Loucy (cell line): ENCODE data around the gene NPPC.

Source experiments
- H2AFZ ChIP-seq: fragments of 200-600 bp; sonication (generic); 2 replicates; pipeline ENCODE4 v1.6.0; 2016; ENCODE audit warnings: antibody characterized with exemption, mild to moderate bottlenecking, low read length, moderate library complexity
- H3F3A ChIP-seq: fragments of 200-600 bp; 2 replicates; pipeline ENCODE4 v1.6.0; 2016; ENCODE audit warnings: antibody characterized with exemption, low read depth, mild to moderate bottlenecking
- H3K27me3 ChIP-seq: fragments of 200-600 bp; sonication (generic); 2 replicates; pipeline ENCODE4 v1.6.1; 2014; ENCODE audit warnings: low read length, mild to moderate bottlenecking; ENCODE audit not compliant: insufficient read depth, poor library complexity, severe bottlenecking
- H3K36me3 ChIP-seq: fragments of 200-600 bp; sonication (generic); 2 replicates; pipeline ENCODE4 v1.6.1; 2016; ENCODE audit warnings: low read length; ENCODE audit not compliant: insufficient read depth
- H3K4me1 ChIP-seq: fragments of 200-600 bp; sonication (generic); 2 replicates; pipeline ENCODE4 v1.5.1; 2014; ENCODE audit warnings: low read length, mild to moderate bottlenecking; ENCODE audit not compliant: insufficient read depth, poor library complexity, severe bottlenecking
- H3K4me2 ChIP-seq: fragments of 200-600 bp; sonication (generic); 2 replicates; pipeline ENCODE4 v1.6.0; 2014; ENCODE audit warnings: antibody characterized with exemption, low read length, low read depth, mild to moderate bottlenecking; ENCODE audit not compliant: poor library complexity, severe bottlenecking
- H3K4me3 ChIP-seq: fragments of 200-600 bp; sonication (generic); 2 replicates; pipeline ENCODE4 v1.5.1; 2014; ENCODE audit warnings: low read length, mild to moderate bottlenecking, mixed read lengths; ENCODE audit not compliant: poor library complexity, severe bottlenecking
- H3K79me2 ChIP-seq: fragments of 200-600 bp; sonication (generic); 2 replicates; pipeline ENCODE4 v1.6.1; 2014; ENCODE audit warnings: low read length; ENCODE audit not compliant: insufficient read depth
- H3K9ac ChIP-seq: fragments of 200-600 bp; sonication (generic); 2 replicates; pipeline ENCODE4 v1.6.0; 2014; ENCODE audit warnings: mild to moderate bottlenecking, low read depth, low read length, moderate library complexity; ENCODE audit not compliant: poor library complexity, severe bottlenecking
- H3K9me2 ChIP-seq: fragments of 200-600 bp; sonication (generic); replicated peaks from 2 replicates; pipeline ENCODE4 v1.6.1; 2016; ENCODE audit warnings: low read depth, low read length, mixed read lengths
- H3K9me3 ChIP-seq: fragments of 200-600 bp; sonication (generic); 2 replicates; pipeline ENCODE4 v1.6.1; 2014; ENCODE audit warnings: mild to moderate bottlenecking, antibody characterized with exemption, low read length, low read depth; ENCODE audit not compliant: insufficient read depth
- H4K20me1 ChIP-seq: fragments of 200-600 bp; sonication (generic); 2 replicates; pipeline ENCODE4 v1.6.0; 2014; ENCODE audit warnings: antibody characterized with exemption, low read length, mild to moderate bottlenecking; ENCODE audit not compliant: insufficient read depth, poor library complexity, severe bottlenecking
- CTCF ChIP-seq: fragments of 200-600 bp; sonication (generic); conservative IDR thresholded peaks from 2 replicates; pipeline ENCODE4 v1.5.1; 2014; ENCODE audit warnings: mild to moderate bottlenecking, antibody characterized with exemption, low read length
- EZH2phosphoT487 ChIP-seq: fragments of 200-600 bp; IDR thresholded peaks from 2 replicates; pipeline ENCODE4 v1.6.1; 2018; ENCODE audit warnings: antibody characterized with exemption, mild to moderate bottlenecking, moderate library complexity, borderline replicate concordance

NPPC gene

GRCh38 chr2:231919341-231920035 lies 6.7 kb downstream of the NPPC start:
- Histone ChIP-seq H2AFZ (no peak overlapping the region), H4K20me1 (no peaks in the 10 kb centered on the region), H3F3A (no peaks in the 10 kb centered on the region), H3K4me1 (peaks cover 11% of the 10 kb centered on the region), H3K4me2 (no peak overlapping the region), H3K4me3 (no peak overlapping the region), H3K27me3 (no peaks in the 10 kb centered on the region), H3K36me3 (no peaks in the 10 kb centered on the region), H3K79me2 (no peaks in the 10 kb centered on the region), H3K9me2 (no peaks in the 10 kb centered on the region), H3K9ac (no peak overlapping the region), H3K9me3 (no peaks in the 10 kb centered on the region)
- TF ChIP-seq CTCF, result no peak

- Histone ChIP-seq H3K9me2 (no peaks in the 10 kb centered on the region), H3K36me3 (no peaks in the 10 kb centered on the region)
These were observed 7.5 kb downstream of the NPPC start for GRCh38 chr2:231918501-231919330.

DNA sequence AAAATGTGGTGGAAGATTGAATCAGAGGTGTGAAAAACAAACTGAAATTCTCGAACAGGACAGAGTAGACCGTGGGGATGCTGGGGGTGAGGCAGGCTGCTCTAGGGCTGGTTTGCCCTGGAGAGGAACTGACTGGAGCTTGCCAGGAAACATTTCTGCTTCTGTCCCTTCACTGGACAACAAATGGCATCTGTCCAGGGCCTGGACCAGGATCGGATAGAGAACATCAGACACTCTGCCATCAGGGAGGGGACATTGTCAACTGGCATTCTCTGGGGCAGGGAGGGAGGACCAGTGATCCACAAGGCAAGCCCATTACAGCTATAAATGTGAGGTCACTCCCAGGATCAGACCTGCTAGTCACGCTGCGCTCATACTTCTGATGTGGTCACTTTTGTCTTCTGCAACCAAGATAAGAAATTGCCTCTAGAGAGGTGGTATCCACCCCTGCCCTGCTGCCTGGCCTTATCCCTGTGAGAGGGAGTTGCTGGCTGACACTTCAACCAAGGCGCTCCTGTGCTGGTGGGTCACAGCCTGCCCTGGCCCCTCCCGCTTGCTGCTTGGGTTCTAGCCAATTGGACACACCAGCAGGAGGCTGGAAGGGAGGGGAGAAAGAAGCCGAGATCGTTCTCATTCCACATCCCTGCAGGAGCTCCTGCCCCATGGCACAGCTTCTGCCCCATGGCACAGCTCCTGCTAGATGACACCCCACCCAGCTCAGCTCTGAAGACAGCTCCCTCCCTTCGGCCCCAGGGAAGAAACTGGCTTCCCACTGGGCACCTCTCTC lies 8.7 kb downstream of the NPPC start:
- Histone ChIP-seq H3K4me2 (no peak overlapping the region), H3K36me3 (no peaks in the 10 kb centered on the region), H3K79me2 (no peaks in the 10 kb centered on the region), H3K9me3 (no peaks in the 10 kb centered on the region), H3K9ac (no peak overlapping the region), H3F3A (no peaks in the 10 kb centered on the region), H3K9me2 (no peaks in the 10 kb centered on the region), H4K20me1 (no peaks in the 10 kb centered on the region), H3K4me3 (no peak overlapping the region), H3K4me1 (peaks cover 8% of the 10 kb centered on the region), H3K27me3 (no peaks in the 10 kb centered on the region), H2AFZ (no peak overlapping the region)
- no peak for TF ChIP-seq EZH2phosphoT487
- TF ChIP-seq CTCF, result no peak

More at GRCh38 chr2:231918501-231919330, 7.5 kb downstream of the NPPC start:
- Histone ChIP-seq H3K4me1 (peaks cover 11% of the 10 kb centered on the region), H4K20me1 (no peaks in the 10 kb centered on the region), H3K9ac (no peak overlapping the region), H3F3A (no peaks in the 10 kb centered on the region), H3K4me3 (no peak overlapping the region), H3K9me3 (no peaks in the 10 kb centered on the region), H2AFZ (no peak overlapping the region), H3K79me2 (no peaks in the 10 kb centered on the region), H3K27me3 (no peaks in the 10 kb centered on the region), H3K4me2 (no peak overlapping the region)
- TF ChIP-seq CTCF (no peak), EZH2phosphoT487 (no peak)
